DOHH2 (cell line): ENCODE data around the gene LRRC4C.

Experiments
- H3F3A ChIP-seq: fragments of 200-600 bp; sonication (generic), shearing (Covaris generic); 2 replicates; pipeline ENCODE4 v1.6.0; 2016; ENCODE audit warnings: antibody characterized with exemption, mild to moderate bottlenecking; ENCODE audit not compliant: control insufficient read depth, insufficient read depth
- H3K27ac ChIP-seq: fragments of 200-600 bp; sonication (generic); 2 replicates; pipeline ENCODE4 v1.5.1; 2014; ENCODE audit warnings: low read depth, mild to moderate bottlenecking, low read length, moderate library complexity
- H3K27me3 ChIP-seq: fragments of 200-600 bp; sonication (generic); 2 replicates; pipeline ENCODE4 v1.6.1; 2014; ENCODE audit warnings: mild to moderate bottlenecking, low read length, mixed read lengths; ENCODE audit not compliant: control insufficient read depth
- H3K36me3 ChIP-seq: fragments of 200-600 bp; sonication (generic); 2 replicates; pipeline ENCODE4 v1.6.1; 2014; ENCODE audit warnings: mild to moderate bottlenecking, low read length, moderate library complexity, mixed read lengths; ENCODE audit not compliant: control insufficient read depth
- H3K4me1 ChIP-seq: fragments of 200-600 bp; sonication (generic); 2 replicates; pipeline ENCODE4 v1.6.1; 2014; ENCODE audit warnings: mild to moderate bottlenecking, low read length, mixed read lengths; ENCODE audit not compliant: control insufficient read depth
- H3K4me2 ChIP-seq: fragments of 200-600 bp; sonication (generic); 2 replicates; pipeline ENCODE4 v1.6.0; 2014; ENCODE audit warnings: mild to moderate bottlenecking, low read length, moderate library complexity
- H3K4me3 ChIP-seq: fragments of 200-600 bp; sonication (generic); 2 replicates; pipeline ENCODE4 v1.5.1; 2014; ENCODE audit warnings: mild to moderate bottlenecking, low read length, mixed read lengths
- H3K79me2 ChIP-seq: fragments of 200-600 bp; sonication (generic); 2 replicates; pipeline ENCODE4 v1.6.1; 2014; ENCODE audit warnings: mild to moderate bottlenecking, low read length, mixed read lengths; ENCODE audit not compliant: control insufficient read depth
- H3K9me2 ChIP-seq: fragments of 200-600 bp; sonication (generic); replicated peaks from 2 replicates; pipeline ENCODE4 v1.6.1; 2014; ENCODE audit warnings: mild to moderate bottlenecking, low read length, mixed read lengths; ENCODE audit not compliant: control insufficient read depth
- H3K9me3 ChIP-seq: fragments of 200-600 bp; sonication (generic); 2 replicates; pipeline ENCODE4 v1.6.1; 2014; ENCODE audit warnings: antibody characterized with exemption, low read length, mixed read lengths; ENCODE audit not compliant: control insufficient read depth, insufficient read depth
- H4K20me1 ChIP-seq: fragments of 200-600 bp; sonication (generic); 2 replicates; pipeline ENCODE4 v1.6.0; 2014; ENCODE audit warnings: low read depth, mild to moderate bottlenecking, antibody characterized with exemption, low read length, moderate library complexity; ENCODE audit not compliant: control insufficient read depth, insufficient read depth
- CTCF ChIP-seq: fragments of 200-600 bp; sonication (generic); IDR thresholded peaks from one replicate; pipeline ENCODE4 v1.5.1; 2014; ENCODE audit warnings: antibody characterized with exemption, mild to moderate bottlenecking, low read depth, low read length; ENCODE audit not compliant: poor library complexity, severe bottlenecking
- EZH2phosphoT487 ChIP-seq: fragments of 200-600 bp; sonication (generic); IDR thresholded peaks from 2 replicates; pipeline ENCODE4 v1.6.1; 2017; ENCODE audit warnings: borderline replicate concordance, mild to moderate bottlenecking, antibody characterized with exemption, low read length, moderate library complexity, mixed read lengths

LRRC4C gene

GRCh38 chr11:41119484-41119883, 340.0 kb downstream of the LRRC4C start:
- Histone ChIP-seq H3K27ac (no peak overlapping the region), H3F3A (no peaks in the 10 kb centered on the region), H3K36me3 (no peaks in the 10 kb centered on the region), H3K4me2 (no peak overlapping the region), H3K9me3 (no peaks in the 10 kb centered on the region), H3K4me3 (no peak overlapping the region), H3K4me1 (no peaks in the 10 kb centered on the region), H3K27me3 (no peaks in the 10 kb centered on the region), H4K20me1 (no peaks in the 10 kb centered on the region), H3K9me2 (no peaks in the 10 kb centered on the region), H3K79me2 (no peaks in the 10 kb centered on the region)
- no peak for TF ChIP-seq CTCF
- no peak for TF ChIP-seq EZH2phosphoT487

- Histone ChIP-seq H4K20me1 (no peaks in the 10 kb centered on the region), H3K9me2 (no peaks in the 10 kb centered on the region), H3K4me3 (no peak overlapping the region), H3K36me3 (no peaks in the 10 kb centered on the region), H3K4me1 (no peaks in the 10 kb centered on the region), H3K9me3 (no peaks in the 10 kb centered on the region), H3K27me3 (no peaks in the 10 kb centered on the region), H3K79me2 (no peaks in the 10 kb centered on the region), H3K27ac (no peak overlapping the region), H3K4me2 (no peak overlapping the region), H3F3A (no peaks in the 10 kb centered on the region)
- no peak for TF ChIP-seq EZH2phosphoT487
- no peak for TF ChIP-seq CTCF
Observed at GRCh38 chr11:41118521-41118920, 340.9 kb downstream of the LRRC4C start.

GRCh38 chr11:41116970-41117369, 342.5 kb downstream of the LRRC4C start:
- no peak overlapping the region for H3K27ac ChIP-seq
- no peaks in the 10 kb centered on the region for H3K9me2 ChIP-seq
- no peaks in the 10 kb centered on the region for H3K9me3 ChIP-seq
- H3K4me3 ChIP-seq, result no peak overlapping the region
- no peaks in the 10 kb centered on the region for H4K20me1 ChIP-seq
- H3K27me3 ChIP-seq, result no peaks in the 10 kb centered on the region
- no peaks in the 10 kb centered on the region for H3K79me2 ChIP-seq
- H3K36me3 ChIP-seq, result no peaks in the 10 kb centered on the region
- no peak overlapping the region for H3K4me2 ChIP-seq
- H3F3A ChIP-seq, result no peaks in the 10 kb centered on the region
- no peaks in the 10 kb centered on the region for H3K4me1 ChIP-seq
- TF ChIP-seq EZH2phosphoT487, result no peak
- no peak for TF ChIP-seq CTCF

- Histone ChIP-seq H3K9me3 (no peaks in the 10 kb centered on the region), H3K4me1 (no peaks in the 10 kb centered on the region), H3K4me3 (no peak overlapping the region)
Observed at GRCh38 chr11:41115066-41115465, 344.4 kb downstream of the LRRC4C start.

More at GRCh38 chr11:41115066-41115465, 344.4 kb downstream of the LRRC4C start:
- H4K20me1 ChIP-seq, result no peaks in the 10 kb centered on the region
- no peaks in the 10 kb centered on the region for H3F3A ChIP-seq
- no peak for TF ChIP-seq EZH2phosphoT487
- TF ChIP-seq CTCF, result no peak
- no peak overlapping the region for H3K4me2 ChIP-seq
- no peaks in the 10 kb centered on the region for H3K36me3 ChIP-seq
- no peak overlapping the region for H3K27ac ChIP-seq
- H3K79me2 ChIP-seq, result no peaks in the 10 kb centered on the region
- no peaks in the 10 kb centered on the region for H3K27me3 ChIP-seq
- H3K9me2 ChIP-seq, result no peaks in the 10 kb centered on the region
